Endothelial cell (in vitro differentiated cells): ENCODE results near the gene IDH3G. TPM values are rescaled to one million over a fixed set of nuclear protein-coding genes. Genes with fewer than 3 reads are reported as not detected.

Source experiments
- DNase-seq: peaks from one replicate; pipeline ENCODE4 v3.0.0; 2021; ENCODE audit warnings: low spot score
- H3K27ac Mint-ChIP-seq: one replicate; pipeline ENCODE4 v1.8.0; 2021; ENCODE audit warnings: mixed read lengths, inconsistent platforms; ENCODE audit not compliant: unreplicated experiment
- H3K27me3 Mint-ChIP-seq: one replicate; pipeline ENCODE4 v1.8.0; 2021; ENCODE audit warnings: mild to moderate bottlenecking, moderate library complexity, mixed read lengths, inconsistent platforms; ENCODE audit not compliant: unreplicated experiment
- H3K36me3 Mint-ChIP-seq: one replicate; pipeline ENCODE4 v1.8.0; 2021; ENCODE audit warnings: mild to moderate bottlenecking, low read depth, mixed read lengths, inconsistent platforms; ENCODE audit not compliant: unreplicated experiment
- H3K4me1 Mint-ChIP-seq: one replicate; pipeline ENCODE4 v1.8.0; 2021; ENCODE audit warnings: mild to moderate bottlenecking, mixed read lengths, inconsistent platforms; ENCODE audit not compliant: unreplicated experiment
- H3K4me3 Mint-ChIP-seq: one replicate; pipeline ENCODE4 v1.8.0; 2021; ENCODE audit warnings: mild to moderate bottlenecking, mixed read lengths, inconsistent platforms; ENCODE audit not compliant: unreplicated experiment
- H3K9me3 Mint-ChIP-seq: one replicate; pipeline ENCODE4 v1.8.0; 2021; ENCODE audit warnings: mixed read lengths, inconsistent platforms; ENCODE audit not compliant: unreplicated experiment
- total RNA-seq: library from RNA; stranded (reverse); fragmentation: NEBNext Ultra II Directional; extraction: Animal tissue kit (Norgen Biotek cat#: 25700); gene quantifications from one replicate; pipeline ENCODE4 v1.2.1, GENCODE V29; 2021; ENCODE audit not compliant: unreplicated experiment
- TF ChIP-seq, protein P1 (sequence below): fragments of 200-600 bp; sonication (generic); IDR thresholded peaks from one replicate; pipeline ENCODE4 v1.5.0; 2021; ENCODE audit warnings: antibody characterized with exemption; ENCODE audit not compliant: unreplicated experiment

The IDH3G gene
- total RNA-seq, 1 donor from 2014 or later = 43.3 TPM

DNA sequence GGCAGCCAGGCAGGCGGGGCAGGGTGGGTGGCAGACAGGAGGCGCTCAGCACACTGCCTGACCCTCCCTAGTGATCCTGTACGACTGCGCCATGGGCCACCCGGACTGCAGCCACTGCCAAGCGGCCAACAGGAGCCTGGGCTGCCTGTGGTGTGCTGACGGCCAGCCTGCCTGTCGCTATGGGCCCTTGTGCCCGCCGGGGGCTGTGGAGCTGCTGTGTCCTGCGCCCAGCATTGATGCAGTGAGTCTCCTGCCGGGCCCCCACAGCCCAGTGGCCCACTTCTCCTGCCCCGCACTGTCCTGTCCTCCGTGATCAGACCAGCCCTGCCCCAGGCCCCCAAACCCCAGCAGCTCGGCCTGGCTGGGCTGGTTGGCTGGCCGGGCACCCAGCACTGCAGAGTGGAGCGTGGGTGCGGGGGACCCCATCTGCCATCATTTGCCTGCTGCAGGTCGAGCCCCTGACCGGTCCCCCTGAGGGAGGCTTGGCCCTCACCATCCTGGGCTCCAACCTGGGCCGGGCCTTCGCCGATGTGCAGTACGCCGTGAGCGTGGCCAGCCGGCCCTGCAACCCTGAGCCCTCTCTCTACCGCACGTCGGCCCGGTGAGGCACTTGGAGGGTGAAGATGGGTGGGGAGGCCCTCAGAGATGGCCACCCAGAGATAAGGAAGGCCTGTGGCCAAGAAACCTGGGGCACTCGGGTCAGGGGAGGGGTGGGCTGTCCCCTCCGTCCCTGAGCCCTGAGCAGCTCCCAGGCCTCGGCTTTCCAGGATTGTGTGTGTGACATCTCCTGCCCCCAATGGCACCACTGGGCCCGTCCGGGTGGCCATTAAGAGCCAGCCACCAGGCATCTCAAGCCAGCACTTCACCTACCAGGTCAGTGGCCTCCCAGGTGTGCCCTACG lies 22.5 kb downstream of the IDH3G start:
- no peaks in the 10 kb centered on the region for H3K4me1 Mint-ChIP-seq
- no peak overlapping the region for H3K4me3 Mint-ChIP-seq
- H3K27ac Mint-ChIP-seq = no peak overlapping the region
- H3K9me3 Mint-ChIP-seq = no peaks in the 10 kb centered on the region
- DNase-seq = no peak
- H3K27me3 Mint-ChIP-seq = peaks cover 5% of the 10 kb centered on the region
- TF ChIP-seq, protein P1, sequence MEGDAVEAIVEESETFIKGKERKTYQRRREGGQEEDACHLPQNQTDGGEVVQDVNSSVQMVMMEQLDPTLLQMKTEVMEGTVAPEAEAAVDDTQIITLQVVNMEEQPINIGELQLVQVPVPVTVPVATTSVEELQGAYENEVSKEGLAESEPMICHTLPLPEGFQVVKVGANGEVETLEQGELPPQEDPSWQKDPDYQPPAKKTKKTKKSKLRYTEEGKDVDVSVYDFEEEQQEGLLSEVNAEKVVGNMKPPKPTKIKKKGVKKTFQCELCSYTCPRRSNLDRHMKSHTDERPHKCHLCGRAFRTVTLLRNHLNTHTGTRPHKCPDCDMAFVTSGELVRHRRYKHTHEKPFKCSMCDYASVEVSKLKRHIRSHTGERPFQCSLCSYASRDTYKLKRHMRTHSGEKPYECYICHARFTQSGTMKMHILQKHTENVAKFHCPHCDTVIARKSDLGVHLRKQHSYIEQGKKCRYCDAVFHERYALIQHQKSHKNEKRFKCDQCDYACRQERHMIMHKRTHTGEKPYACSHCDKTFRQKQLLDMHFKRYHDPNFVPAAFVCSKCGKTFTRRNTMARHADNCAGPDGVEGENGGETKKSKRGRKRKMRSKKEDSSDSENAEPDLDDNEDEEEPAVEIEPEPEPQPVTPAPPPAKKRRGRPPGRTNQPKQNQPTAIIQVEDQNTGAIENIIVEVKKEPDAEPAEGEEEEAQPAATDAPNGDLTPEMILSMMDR = no peak
- H3K36me3 Mint-ChIP-seq = no peaks in the 10 kb centered on the region

DNA sequence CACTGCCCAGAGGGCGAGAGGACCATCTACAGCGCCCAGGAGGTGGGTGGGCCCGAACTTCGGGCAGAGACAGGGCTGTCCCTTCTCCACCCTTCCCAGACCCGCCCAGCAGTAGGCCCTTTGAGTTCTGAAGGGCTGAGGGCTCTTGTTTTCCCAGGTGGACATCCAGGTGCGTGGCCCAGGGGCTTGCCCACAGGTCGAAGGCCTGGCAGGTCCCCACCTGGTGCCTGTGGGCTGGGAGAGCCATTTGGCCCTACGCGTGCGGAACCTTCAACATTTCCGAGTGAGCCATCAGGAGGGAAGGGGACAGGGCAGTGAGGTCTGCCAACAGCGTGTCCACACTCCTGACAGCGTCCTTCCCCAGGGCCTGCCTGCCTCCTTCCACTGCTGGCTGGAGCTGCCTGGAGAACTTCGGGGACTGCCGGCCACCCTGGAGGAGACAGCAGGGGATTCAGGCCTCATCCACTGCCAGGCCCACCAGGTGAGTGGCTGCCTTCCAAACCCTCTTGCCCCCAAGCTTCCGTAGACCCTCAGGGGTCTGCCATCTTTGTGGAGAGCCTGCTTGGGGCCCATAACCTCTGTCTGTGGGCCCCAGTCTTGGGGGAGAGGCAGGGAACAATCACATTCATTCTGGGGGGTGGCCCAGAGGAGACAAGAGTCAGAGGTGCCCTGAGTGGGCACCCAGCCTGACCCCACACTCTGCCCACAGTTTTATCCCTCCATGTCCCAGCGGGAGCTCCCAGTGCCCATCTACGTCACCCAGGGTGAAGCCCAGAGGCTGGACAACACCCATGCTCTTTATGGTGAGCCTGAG lies 23.4 kb downstream of the IDH3G start:
- no peak for DNase-seq
- H3K4me1 Mint-ChIP-seq = peaks cover 2% of the 10 kb centered on the region
- no peaks in the 10 kb centered on the region for H3K36me3 Mint-ChIP-seq
- H3K9me3 Mint-ChIP-seq = no peaks in the 10 kb centered on the region
- TF ChIP-seq, protein P1 = no peak
- peaks cover 5% of the 10 kb centered on the region for H3K27me3 Mint-ChIP-seq
- no peak overlapping the region for H3K27ac Mint-ChIP-seq
- no peak overlapping the region for H3K4me3 Mint-ChIP-seq

DNA sequence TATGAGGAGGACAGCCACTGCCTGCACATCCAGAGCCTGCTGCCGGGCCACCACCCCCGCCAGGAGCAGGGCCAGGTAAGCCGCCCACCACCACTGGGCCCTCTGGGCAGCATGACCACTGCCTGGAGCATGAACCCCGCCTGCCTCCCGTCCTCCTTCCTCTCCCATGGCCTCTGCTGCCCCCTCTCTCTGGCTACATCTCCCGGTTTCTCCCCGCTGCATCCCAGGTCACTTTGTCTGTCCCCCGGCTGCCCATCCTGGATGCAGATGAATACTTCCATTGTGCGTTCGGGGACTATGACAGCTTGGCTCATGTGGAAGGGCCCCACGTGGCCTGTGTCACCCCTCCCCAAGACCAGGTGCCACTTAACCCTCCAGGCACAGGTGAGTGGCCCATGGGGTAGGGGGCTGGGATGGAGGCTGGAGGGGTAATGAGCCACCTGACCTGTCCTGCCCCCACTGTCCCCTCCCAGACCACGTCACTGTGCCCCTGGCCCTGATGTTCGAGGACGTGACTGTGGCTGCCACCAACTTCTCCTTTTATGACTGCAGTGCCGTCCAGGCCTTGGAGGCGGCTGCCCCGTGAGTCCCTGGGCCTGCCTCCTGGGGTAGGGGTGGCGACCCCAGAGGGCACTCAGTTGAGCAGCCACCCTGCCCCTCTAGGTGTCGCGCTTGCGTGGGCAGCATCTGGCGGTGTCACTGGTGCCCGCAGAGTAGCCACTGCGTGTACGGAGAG lies 24.1 kb downstream of the IDH3G start:
- no peak for DNase-seq

DNA sequence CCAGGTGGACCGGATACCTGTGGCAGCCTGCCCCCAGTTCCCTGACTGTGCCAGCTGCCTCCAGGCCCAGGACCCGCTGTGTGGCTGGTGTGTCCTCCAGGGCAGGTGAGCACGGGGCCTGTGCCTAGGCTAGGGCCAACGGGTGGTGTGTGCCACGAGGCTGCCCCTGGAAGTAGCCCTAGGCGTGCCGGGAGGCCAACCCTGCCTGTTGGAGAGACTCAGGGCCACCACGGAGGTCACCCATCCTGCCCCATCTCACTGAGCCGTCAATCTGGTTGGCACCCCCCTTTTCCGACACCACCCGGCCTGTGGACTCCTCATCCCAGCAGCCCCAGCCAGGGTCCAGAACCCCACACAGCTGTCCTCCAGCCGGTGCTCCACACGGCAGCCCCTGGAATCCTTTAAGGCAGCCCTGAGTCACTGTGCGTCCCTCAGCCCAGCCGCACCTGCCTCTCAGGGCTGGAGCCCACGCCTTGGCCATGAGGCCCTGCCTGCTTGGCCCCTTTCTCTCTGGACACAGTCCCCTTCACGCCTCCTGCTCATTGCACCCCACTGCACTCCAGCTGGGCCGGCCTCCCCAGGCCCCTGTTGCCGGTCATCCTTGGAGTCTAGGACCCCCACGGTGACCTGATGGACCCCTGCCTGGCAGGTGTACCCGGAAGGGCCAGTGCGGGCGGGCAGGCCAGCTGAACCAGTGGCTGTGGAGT lies 24.9 kb downstream of the IDH3G start:
- Mint-ChIP-seq H3K27ac (no peak overlapping the region), H3K36me3 (no peaks in the 10 kb centered on the region), H3K4me3 (no peak overlapping the region), H3K4me1 (peaks cover 2% of the 10 kb centered on the region), H3K27me3 (peaks cover 5% of the 10 kb centered on the region), H3K9me3 (no peaks in the 10 kb centered on the region)
- TF ChIP-seq, protein P1 = no peak
- no peak for DNase-seq

More for the DNA sequence above, 24.1 kb downstream of the IDH3G start:
- Mint-ChIP-seq H3K4me3 (no peak overlapping the region), H3K36me3 (no peaks in the 10 kb centered on the region), H3K9me3 (no peaks in the 10 kb centered on the region), H3K4me1 (peaks cover 2% of the 10 kb centered on the region), H3K27ac (no peak overlapping the region), H3K27me3 (peaks cover 5% of the 10 kb centered on the region)
- TF ChIP-seq, protein P1 = no peak
